Stimulated activated naive B cell treated with anti-CD40 and anti-IgM and Interleukin-4, amounts not matched to agents 10 μg/mL and 1 μg/mL and 100 μg/mL, for 72 hours (primary cell): ENCODE data around the gene ITPKB.

Experiments used
- ATAC-seq, 2 donors: fragments of 150-1000 bp; cut with Tn5 transposase; replicated peaks; 2 replicates each; pipeline ENCODE4 v1.10.0; 2021; ENCODE audit warnings: moderate library complexity in 1 of 2
- DNase-seq: peaks from one replicate; pipeline ENCODE4 v3.0.0; 2021
- H3K27ac Mint-ChIP-seq: one replicate; pipeline ENCODE4 v1.8.0; 2022; ENCODE audit warnings: mild to moderate bottlenecking, mixed read lengths
- H3K27me3 Mint-ChIP-seq, 2 donors: one replicate each; pipeline ENCODE4 v1.8.0; 2022; ENCODE audit warnings: mixed read lengths in 2 of 2
- H3K36me3 Mint-ChIP-seq, 2 donors: one replicate each; pipeline ENCODE4 v1.8.0; 2022; ENCODE audit warnings: mixed read lengths in 2 of 2, mild to moderate bottlenecking in 1 of 2
- H3K4me1 Mint-ChIP-seq, 2 donors: one replicate each; pipeline ENCODE4 v1.8.0; 2022; ENCODE audit warnings: mixed read lengths in 2 of 2, mild to moderate bottlenecking in 1 of 2
- H3K4me3 Mint-ChIP-seq, 2 donors: one replicate each; pipeline ENCODE4 v1.8.0; 2022; ENCODE audit warnings: mild to moderate bottlenecking in 2 of 2, mixed read lengths in 2 of 2, moderate library complexity in 1 of 2
- H3K9me3 Mint-ChIP-seq, 2 donors: one replicate each; pipeline ENCODE4 v1.8.0; 2022; ENCODE audit warnings: mixed read lengths in 2 of 2, mild to moderate bottlenecking in 1 of 2

ITPKB gene

GRCh38 chr1:226608699-226609505 is 130.2 kb downstream of the ITPKB start:
- Mint-ChIP-seq H3K27me3 (peaks cover 10 to 14% of the 10 kb centered on the region in 2 donors), H3K27ac (no peak overlapping the region), H3K4me3 (no peak overlapping the region)

GRCh38 chr1:226607821-226608220 is 131.3 kb downstream of the ITPKB start:
- DNase-seq (no peak), ATAC-seq (no peak)
- no peak overlapping the region for H3K27ac Mint-ChIP-seq
- H3K27me3 Mint-ChIP-seq, result peaks cover 10 to 14% of the 10 kb centered on the region in 2 donors
- H3K36me3 Mint-ChIP-seq, result no peaks in the 10 kb centered on the region
- H3K9me3 Mint-ChIP-seq, result no peaks in the 10 kb centered on the region
- H3K4me1 Mint-ChIP-seq, result peaks cover 3 to 15% of the 10 kb centered on the region in 2 donors
- H3K4me3 Mint-ChIP-seq, result no peak overlapping the region

More at GRCh38 chr1:226608699-226609505, 130.2 kb downstream of the ITPKB start:
- ATAC-seq (peak; percentile 84 to 89), DNase-seq (peak; percentile 36)
- peaks cover 1 to 5% of the 10 kb centered on the region in 2 donors for H3K4me1 Mint-ChIP-seq
- no peaks in the 10 kb centered on the region for H3K36me3 Mint-ChIP-seq
- H3K9me3 Mint-ChIP-seq, result no peaks in the 10 kb centered on the region

- no peak overlapping the region for H3K4me3 Mint-ChIP-seq
- DNase-seq (no peak), ATAC-seq (no peak)
- H3K36me3 Mint-ChIP-seq, result no peaks in the 10 kb centered on the region
- H3K27ac Mint-ChIP-seq, result no peak overlapping the region
- peaks cover 10 to 14% of the 10 kb centered on the region in 2 donors for H3K27me3 Mint-ChIP-seq
- no peaks in the 10 kb centered on the region for H3K9me3 Mint-ChIP-seq
- H3K4me1 Mint-ChIP-seq, result peaks cover 3 to 15% of the 10 kb centered on the region in 2 donors
Measured at GRCh38 chr1:226607268-226607660, 131.8 kb downstream of the ITPKB start.

GRCh38 chr1:226606311-226607267 is 132.5 kb downstream of the ITPKB start:
- H3K36me3 Mint-ChIP-seq, result no peaks in the 10 kb centered on the region
- DNase-seq, result no peak
- H3K4me3 Mint-ChIP-seq, result no peak overlapping the region
- peaks cover 11 to 14% of the 10 kb centered on the region in 2 donors for H3K27me3 Mint-ChIP-seq
- H3K4me1 Mint-ChIP-seq, result peaks cover 3 to 15% of the 10 kb centered on the region in 2 donors
- no peaks in the 10 kb centered on the region for H3K9me3 Mint-ChIP-seq
- no peak overlapping the region for H3K27ac Mint-ChIP-seq
- ATAC-seq, result no peak

- DNase-seq, result no peak
- Mint-ChIP-seq H3K9me3 (no peaks in the 10 kb centered on the region), H3K4me3 (no peak overlapping the region), H3K27ac (no peak overlapping the region), H3K27me3 (peaks cover 13 to 14% of the 10 kb centered on the region in 2 donors), H3K4me1 (peaks cover 3 to 15% of the 10 kb centered on the region in 2 donors), H3K36me3 (peaks cover 0 to 3% of the 10 kb centered on the region in 2 donors)
- ATAC-seq, result no peak
Measured at GRCh38 chr1:226605318-226605950, 133.6 kb downstream of the ITPKB start.

GRCh38 chr1:226604560-226605317 is 134.3 kb downstream of the ITPKB start:
- no peaks in the 10 kb centered on the region for H3K9me3 Mint-ChIP-seq
- DNase-seq (no peak), ATAC-seq (no peak)
- no peak overlapping the region for H3K27ac Mint-ChIP-seq
- no peak overlapping the region for H3K4me3 Mint-ChIP-seq
- peaks cover 0 to 3% of the 10 kb centered on the region in 2 donors for H3K36me3 Mint-ChIP-seq
- peaks cover 13% of the 10 kb centered on the region in 2 donors for H3K27me3 Mint-ChIP-seq
- H3K4me1 Mint-ChIP-seq, result peaks cover 3 to 15% of the 10 kb centered on the region in 2 donors

GRCh38 chr1:226603858-226604559 is 135.1 kb downstream of the ITPKB start:
- H3K27ac Mint-ChIP-seq, result no peak overlapping the region
- ATAC-seq (no peak), DNase-seq (no peak)
- peaks cover 2 to 15% of the 10 kb centered on the region in 2 donors for H3K4me1 Mint-ChIP-seq
- no peaks in the 10 kb centered on the region for H3K9me3 Mint-ChIP-seq
- peaks cover 5 to 9% of the 10 kb centered on the region in 2 donors for H3K27me3 Mint-ChIP-seq
- peaks cover 0 to 3% of the 10 kb centered on the region in 2 donors for H3K36me3 Mint-ChIP-seq
- H3K4me3 Mint-ChIP-seq, result no peak overlapping the region

GRCh38 chr1:226603022-226603857 is 135.8 kb downstream of the ITPKB start:
- DNase-seq (no peak), ATAC-seq (no peak)
- Mint-ChIP-seq H3K4me1 (peaks cover 2 to 10% of the 10 kb centered on the region in 2 donors), H3K27ac (no peak overlapping the region), H3K36me3 (peaks cover 4 to 5% of the 10 kb centered on the region in 2 donors), H3K27me3 (peaks cover 5 to 8% of the 10 kb centered on the region in 2 donors), H3K4me3 (no peak overlapping the region), H3K9me3 (no peaks in the 10 kb centered on the region)

- Mint-ChIP-seq H3K4me3 (no peak overlapping the region), H3K36me3 (peaks cover 4 to 5% of the 10 kb centered on the region in 2 donors), H3K27me3 (peaks cover 5 to 8% of the 10 kb centered on the region in 2 donors), H3K27ac (no peak overlapping the region), H3K4me1 (peaks cover 4 to 10% of the 10 kb centered on the region in 2 donors), H3K9me3 (no peaks in the 10 kb centered on the region)
- DNase-seq, result no peak
- ATAC-seq, result no peak
Measured at GRCh38 chr1:226602186-226603021, 136.7 kb downstream of the ITPKB start.

- peaks cover 4 to 5% of the 10 kb centered on the region in 2 donors for H3K36me3 Mint-ChIP-seq
- H3K4me1 Mint-ChIP-seq, result peaks cover 4 to 10% of the 10 kb centered on the region in 2 donors
- peaks cover 5 to 8% of the 10 kb centered on the region in 2 donors for H3K27me3 Mint-ChIP-seq
- no peak overlapping the region for H3K27ac Mint-ChIP-seq
- ATAC-seq (no peak), DNase-seq (no peak)
- no peak overlapping the region for H3K4me3 Mint-ChIP-seq
- no peaks in the 10 kb centered on the region for H3K9me3 Mint-ChIP-seq
Measured at GRCh38 chr1:226601456-226601855, 137.6 kb downstream of the ITPKB start.

GRCh38 chr1:226600254-226600653 is 138.8 kb downstream of the ITPKB start:
- H3K36me3 Mint-ChIP-seq, result peaks cover 4 to 5% of the 10 kb centered on the region in 2 donors
- H3K9me3 Mint-ChIP-seq, result peaks cover 2 to 3% of the 10 kb centered on the region in 2 donors
- H3K27ac Mint-ChIP-seq, result no peak overlapping the region
- H3K4me3 Mint-ChIP-seq, result no peak overlapping the region
- no peak for ATAC-seq
- no peak for DNase-seq
- peaks cover 4 to 10% of the 10 kb centered on the region in 2 donors for H3K4me1 Mint-ChIP-seq
- H3K27me3 Mint-ChIP-seq, result peaks cover 5 to 8% of the 10 kb centered on the region in 2 donors
